ENCODE data around the gene NAT9.

GRCh38 chr17:74795327-74796020, 19.3 kb upstream of the NAT9 start:
- TF ChIP-seq CTCF (conservative IDR thresholded peaks at IDR 0.05 in 1 of 2, IDR thresholded peaks at IDR 0.05 in 1 of 2; ENCODE audit: extremely low read depth in 1 of 2, insufficient read depth in 1 of 2, low read depth in 1 of 2, low read length in 2 of 2) (no peak), EZH2 (IDR thresholded peaks at IDR 0.05; ENCODE audit: borderline replicate concordance, low read length) (no peak)
